Suppressor macrophage treated with lipopolysaccharide for 4 hours (primary cell): Measurements from ENCODE around the gene MTSS2.
"Not testable (repeated sequence)": the region's sequence is repeated elsewhere in the genome, so short reads cannot be mapped to it uniquely, and the experiment has no call there.

Experiments
- DNase-seq: peaks from one replicate; pipeline ENCODE4 v3.0.0-alpha.2; 2020

MTSS2 gene

GRCh38 chr16:70684146-70685060, 1.4 kb downstream of the MTSS2 start:
- DNase-seq, result no peak

GRCh38 chr16:70683146-70683944, 2.5 kb downstream of the MTSS2 start:
- no peak for DNase-seq

GRCh38 chr16:70682239-70683145, 3.4 kb downstream of the MTSS2 start:
- no peak for DNase-seq

GRCh38 chr16:70681382-70682238, 4.2 kb downstream of the MTSS2 start:
- DNase-seq, result no peak

GRCh38 chr16:70680495-70681381, 5.1 kb downstream of the MTSS2 start:
- no peak for DNase-seq

- no peak for DNase-seq
These were observed 6.0 kb downstream of the MTSS2 start for GRCh38 chr16:70679671-70680494.

GRCh38 chr16:70678898-70679670, 6.8 kb downstream of the MTSS2 start:
- no peak for DNase-seq

- no peak for DNase-seq
These were observed 7.5 kb downstream of the MTSS2 start for GRCh38 chr16:70678121-70678897.

GRCh38 chr16:70677499-70678120, 8.2 kb downstream of the MTSS2 start:
- no peak for DNase-seq

- no peak for DNase-seq
These were observed 9.0 kb downstream of the MTSS2 start for GRCh38 chr16:70676675-70677498.

- DNase-seq, result no peak
These were observed 9.9 kb downstream of the MTSS2 start for GRCh38 chr16:70675851-70676513.

- no peak for DNase-seq
These were observed 11.4 kb downstream of the MTSS2 start for GRCh38 chr16:70674221-70675014.

GRCh38 chr16:70670938-70671337, 14.9 kb downstream of the MTSS2 start:
- DNase-seq, result not testable (repeated sequence)

- DNase-seq, result no peak
These were observed 15.7 kb downstream of the MTSS2 start for GRCh38 chr16:70670175-70670574.
